ENCODE data around the gene LRRC4B.

Gene LRRC4B

DNA sequence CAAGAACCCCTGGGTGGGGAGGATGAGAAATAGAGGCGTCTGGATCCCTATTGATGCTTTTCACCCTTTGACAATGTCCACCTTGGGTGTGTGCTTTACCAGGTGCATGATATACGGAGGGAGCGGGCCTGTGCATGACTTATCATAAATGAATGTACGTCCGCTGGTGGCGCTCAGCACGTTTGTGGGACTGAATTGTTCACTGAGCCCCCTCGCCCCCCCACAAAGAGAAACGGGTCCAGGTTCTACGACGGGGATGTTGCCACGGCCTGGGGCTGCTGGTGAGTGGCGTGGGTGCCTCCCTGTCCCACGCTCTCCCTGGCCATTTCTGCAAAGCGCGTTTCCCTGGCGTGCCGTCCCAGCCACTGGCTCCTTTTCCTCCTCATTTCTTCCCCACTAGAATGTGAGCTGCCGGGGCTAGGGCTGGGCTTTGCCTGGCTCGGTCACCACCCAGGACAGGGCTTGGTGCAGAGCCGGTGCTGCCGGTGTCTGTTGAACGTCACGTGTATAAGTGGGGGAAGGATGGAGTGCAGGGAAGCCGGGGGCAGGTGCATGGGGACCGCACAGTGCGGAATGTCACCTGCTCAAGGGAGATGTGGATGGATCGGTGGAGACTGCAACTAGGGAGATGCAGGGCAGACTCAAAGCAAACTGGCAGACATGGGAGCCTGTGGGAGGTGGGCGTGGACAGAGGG, 21.6 kb downstream of the LRRC4B start:
- no peaks in the 10 kb centered on the region for H3K4me1 ChIP-seq (ENCODE audit: control insufficient read depth in 1 of 2, insufficient read depth in 1 of 2, low read depth in 1 of 2, low read length in 1 of 2)
- no peak overlapping the region for H3K27ac ChIP-seq
- H3K9me3 ChIP-seq = no peaks in the 10 kb centered on the region
- H3K4me3 ChIP-seq (ENCODE audit: low read depth in 1 of 2, low read length in 1 of 2) = no peak overlapping the region
- no peak for TF ChIP-seq CTCF (IDR thresholded peaks at IDR 0.05)
- peaks cover 29% of the 10 kb centered on the region for H3K27me3 ChIP-seq
- H3K36me3 ChIP-seq = no peaks in the 10 kb centered on the region

GRCh38 chr19:50542943-50543342, 25.3 kb downstream of the LRRC4B start:
- Histone ChIP-seq H3K27ac (no peak overlapping the region), H3K4me3 (ENCODE audit: low read depth in 1 of 2, low read length in 1 of 2) (no peak overlapping the region), H3K4me1 (ENCODE audit: control insufficient read depth in 1 of 2, insufficient read depth in 1 of 2, low read depth in 1 of 2, low read length in 1 of 2) (no peaks in the 10 kb centered on the region), H3K9me3 (no peaks in the 10 kb centered on the region), H3K36me3 (no peaks in the 10 kb centered on the region), H3K27me3 (no peaks in the 10 kb centered on the region)
- no peak for TF ChIP-seq CTCF (IDR thresholded peaks at IDR 0.05)

DNA sequence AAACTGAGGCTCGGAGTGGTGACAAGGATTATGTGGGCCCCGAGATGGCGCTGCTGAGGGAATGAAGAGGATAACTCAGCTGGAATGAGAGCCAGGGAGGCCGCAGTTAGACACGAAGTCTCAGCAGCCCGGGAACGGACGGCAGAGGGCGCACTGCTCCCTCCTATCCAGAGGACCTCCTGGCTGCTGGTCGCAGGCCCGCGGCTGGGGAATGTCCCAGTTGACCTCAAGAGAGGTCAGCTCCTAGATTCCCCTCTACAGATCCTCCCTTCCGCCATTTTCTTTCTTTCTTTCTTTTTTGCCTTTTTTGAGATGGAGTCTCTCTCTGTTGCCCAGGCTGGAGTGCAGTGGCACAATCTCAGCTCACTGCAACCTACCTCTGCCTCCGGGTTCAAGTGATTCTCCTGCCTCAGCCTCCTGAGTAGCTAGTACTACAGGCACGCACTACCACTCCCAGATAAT, 30.4 kb downstream of the LRRC4B start:
- Histone ChIP-seq H3K27me3 (peaks cover 9% of the 10 kb centered on the region), H3K4me3 (ENCODE audit: low read depth in 1 of 2, low read length in 1 of 2) (no peak overlapping the region), H3K27ac (no peak overlapping the region), H3K36me3 (no peaks in the 10 kb centered on the region), H3K9me3 (peaks cover under 1% of the 10 kb centered on the region), H3K4me1 (ENCODE audit: control insufficient read depth in 1 of 2, insufficient read depth in 1 of 2, low read depth in 1 of 2, low read length in 1 of 2) (no peaks in the 10 kb centered on the region)
- TF ChIP-seq CTCF (IDR thresholded peaks at IDR 0.05) = no peak

DNA sequence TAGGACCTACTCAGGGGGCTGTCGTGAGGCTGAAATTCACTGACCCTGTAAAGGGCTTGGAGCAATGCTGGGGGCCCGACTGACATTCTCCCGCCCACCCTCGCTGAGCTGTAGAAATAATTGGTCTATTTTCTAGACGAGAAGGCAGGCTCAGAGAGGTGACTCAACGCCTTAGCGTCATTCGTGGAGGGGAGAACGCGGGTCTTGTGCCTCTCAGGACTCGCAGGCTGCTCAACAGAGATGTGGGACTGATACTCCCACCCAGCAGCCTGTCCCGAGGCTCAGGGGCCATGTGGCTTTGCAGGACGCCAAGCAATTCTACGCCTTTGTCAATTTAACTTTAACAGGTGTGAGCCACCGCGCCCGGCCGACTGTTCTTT, 30.9 kb downstream of the LRRC4B start:
- no peak for TF ChIP-seq CTCF (IDR thresholded peaks at IDR 0.05)
- Histone ChIP-seq H3K4me3 (ENCODE audit: low read depth in 1 of 2, low read length in 1 of 2) (no peak overlapping the region), H3K9me3 (peaks cover 5% of the 10 kb centered on the region), H3K27me3 (peaks cover 14% of the 10 kb centered on the region), H3K4me1 (ENCODE audit: control insufficient read depth in 1 of 2, insufficient read depth in 1 of 2, low read depth in 1 of 2, low read length in 1 of 2) (no peaks in the 10 kb centered on the region), H3K27ac (no peak overlapping the region), H3K36me3 (no peaks in the 10 kb centered on the region)

- H3K27ac ChIP-seq = no peak overlapping the region
- no peak for TF ChIP-seq CTCF (IDR thresholded peaks at IDR 0.05)
- H3K4me3 ChIP-seq (ENCODE audit: low read depth in 1 of 2, low read length in 1 of 2) = no peak overlapping the region
- H3K4me1 ChIP-seq (ENCODE audit: control insufficient read depth in 1 of 2, insufficient read depth in 1 of 2, low read depth in 1 of 2, low read length in 1 of 2) = no peaks in the 10 kb centered on the region
- peaks cover 19% of the 10 kb centered on the region for H3K27me3 ChIP-seq
- H3K9me3 ChIP-seq = peaks cover 5% of the 10 kb centered on the region
- no peaks in the 10 kb centered on the region for H3K36me3 ChIP-seq
Measured at GRCh38 chr19:50536662-50537305, 31.5 kb downstream of the LRRC4B start.

Data from neutrophil (primary cell).